HEK293 (cell line): ENCODE measurements around the gene STX18.

Source experiments
- CTCF ChIA-PET: fragments of 350-600 bp; formaldehyde crosslinking; extraction: SDS; loops from one replicate; lab custom pipeline; 2021; ENCODE audit warnings: antibody characterized with exemption; lab: Yijun Ruan, JAX
- POLR2A ChIA-PET: fragments of 300-600 bp; formaldehyde crosslinking; extraction: SDS; loops from one replicate; lab custom pipeline; 2020; ENCODE audit warnings: antibody characterized with exemption, inconsistent platforms; lab: Yijun Ruan, JAX
- H3K27ac ChIP-seq: fragments of 200-500 bp; sonication (Bioruptor generic); 2 replicates; pipeline ENCODE4 v1.5.1; 2014; ENCODE audit warnings: low read depth, low read length, control low read depth, inconsistent platforms; ENCODE audit errors: extremely low read depth
- H3K36me3 ChIP-seq, 2 experiments: fragments of 200-500 bp in 1 of 2; sonication (Bioruptor generic) in 1 of 2; 1 replicate in 1 of 2; 2 replicates in 1 of 2; pipeline ENCODE4 v1.5.1; 2014 to 2017; ENCODE audit warnings: inconsistent platforms in 2 of 2, low read length in 2 of 2; ENCODE audit not compliant: control insufficient read depth in 2 of 2, insufficient read depth in 1 of 2
- H3K4me1 ChIP-seq: fragments of 200-500 bp; sonication (Bioruptor generic); 2 replicates; pipeline ENCODE4 v1.5.1; 2014; ENCODE audit warnings: mild to moderate bottlenecking, low read length, inconsistent platforms; ENCODE audit not compliant: control insufficient read depth, insufficient read depth
- H3K4me3 ChIP-seq: 2 replicates; pipeline ENCODE4 v1.5.1; 2011; ENCODE audit warnings: low read depth, mild to moderate bottlenecking, control low read depth, low read length, moderate library complexity
- H3K9me3 ChIP-seq: fragments of 200-500 bp; sonication (Bioruptor generic); 2 replicates; pipeline ENCODE4 v1.5.1; 2014; ENCODE audit warnings: low read depth, low read length, inconsistent platforms; ENCODE audit not compliant: control insufficient read depth, insufficient read depth
- FEZF1 ChIP-seq: fragments of 450-650 bp; formaldehyde crosslinking; IDR thresholded peaks from 2 replicates; pipeline ENCODE4 v1.5.1; 2016; ENCODE audit warnings: missing biosample characterization, missing genetic modification characterization
- HOXC10 ChIP-seq: sonication (generic); formaldehyde crosslinking; IDR thresholded peaks from 2 replicates; pipeline ENCODE4 v1.8.1; 2023; ENCODE audit warnings: mild to moderate bottlenecking, missing genetic modification reagents
- KLF1 ChIP-seq: fragments of 450-650 bp; formaldehyde crosslinking; IDR thresholded peaks from 2 replicates; pipeline ENCODE4 v1.5.1; 2016; ENCODE audit warnings: missing biosample characterization, missing genetic modification characterization
- MYNN ChIP-seq: fragments of 450-650 bp; formaldehyde crosslinking; IDR thresholded peaks from 2 replicates; pipeline ENCODE4 v1.5.1; 2016; ENCODE audit warnings: missing biosample characterization, missing genetic modification characterization, borderline replicate concordance
- OSR2 ChIP-seq: fragments of 450-650 bp; formaldehyde crosslinking; IDR thresholded peaks from 2 replicates; pipeline ENCODE4 v1.5.1; 2016; ENCODE audit warnings: missing biosample characterization, missing genetic modification characterization
- SCRT2 ChIP-seq: fragments of 450-650 bp; formaldehyde crosslinking; IDR thresholded peaks from 2 replicates; pipeline ENCODE4 v1.5.1; 2016; ENCODE audit warnings: missing biosample characterization, missing genetic modification characterization
- ZNF112 ChIP-seq: fragments of 450-650 bp; formaldehyde crosslinking; IDR thresholded peaks from 2 replicates; pipeline ENCODE4 v1.5.0; 2017; ENCODE audit warnings: missing biosample characterization, missing genetic modification characterization
- ZNF155 ChIP-seq: fragments of 450-650 bp; formaldehyde crosslinking; IDR thresholded peaks from 2 replicates; pipeline ENCODE4 v1.5.1; 2016; ENCODE audit warnings: missing biosample characterization, missing genetic modification characterization
- ZNF169 ChIP-seq: fragments of 450-650 bp; formaldehyde crosslinking; IDR thresholded peaks from 2 replicates; pipeline ENCODE4 v1.5.1; 2016; ENCODE audit warnings: missing biosample characterization, missing genetic modification characterization
- ZNF211 ChIP-seq: fragments of 450-650 bp; formaldehyde crosslinking; IDR thresholded peaks from 2 replicates; pipeline ENCODE4 v1.5.1; 2016; ENCODE audit warnings: low read depth, missing biosample characterization, missing genetic modification characterization
- ZNF280C ChIP-seq: fragments of 450-650 bp; formaldehyde crosslinking; IDR thresholded peaks from 2 replicates; pipeline ENCODE4 v1.5.1; 2016; ENCODE audit warnings: missing biosample characterization, missing genetic modification characterization
- ZNF302 ChIP-seq: fragments of 450-650 bp; formaldehyde crosslinking; IDR thresholded peaks from 2 replicates; pipeline ENCODE4 v1.5.1; 2016; ENCODE audit warnings: missing biosample characterization, missing genetic modification characterization, low read depth
- ZNF423 ChIP-seq: fragments of 450-650 bp; formaldehyde crosslinking; IDR thresholded peaks from 2 replicates; pipeline ENCODE4 v1.5.1; 2016; ENCODE audit warnings: missing biosample characterization, missing genetic modification characterization
- ZNF426 ChIP-seq: fragments of 450-650 bp; formaldehyde crosslinking; IDR thresholded peaks from 2 replicates; pipeline ENCODE4 v1.5.1; 2017; ENCODE audit warnings: missing biosample characterization, missing genetic modification characterization, mild to moderate bottlenecking, inconsistent platforms, moderate library complexity
- ZNF513 ChIP-seq: fragments of 450-650 bp; IDR thresholded peaks from 2 replicates; pipeline ENCODE4 v1.5.1; 2018; ENCODE audit warnings: missing biosample characterization, missing genetic modification characterization
- ZNF548 ChIP-seq: fragments of 450-650 bp; formaldehyde crosslinking; IDR thresholded peaks from 2 replicates; pipeline ENCODE4 v1.5.1; 2016; ENCODE audit warnings: missing biosample characterization, missing genetic modification characterization
- ZNF549 ChIP-seq: fragments of 450-650 bp; IDR thresholded peaks from 2 replicates; pipeline ENCODE4 v1.5.1; 2018; ENCODE audit warnings: missing biosample characterization, missing genetic modification characterization, mild to moderate bottlenecking, inconsistent platforms, moderate library complexity
- ZNF658 ChIP-seq: fragments of 450-650 bp; formaldehyde crosslinking; IDR thresholded peaks from 2 replicates; pipeline ENCODE4; 2016; ENCODE audit warnings: missing biosample characterization, missing genetic modification characterization
- ZNF747 ChIP-seq: fragments of 450-650 bp; formaldehyde crosslinking; IDR thresholded peaks from 2 replicates; pipeline ENCODE4 v1.5.1; 2016; ENCODE audit warnings: missing biosample characterization, missing genetic modification characterization
- ZNF776 ChIP-seq: fragments of 450-650 bp; formaldehyde crosslinking; IDR thresholded peaks from 2 replicates; pipeline ENCODE4 v1.5.0; 2017; ENCODE audit warnings: missing biosample characterization, missing genetic modification characterization, borderline replicate concordance
- ZNF791 ChIP-seq: fragments of 450-650 bp; formaldehyde crosslinking; IDR thresholded peaks from 2 replicates; pipeline ENCODE4 v1.5.1; 2016; ENCODE audit warnings: missing biosample characterization, missing genetic modification characterization
- TF ChIP-seq, protein P1 (sequence below): fragments of 450-650 bp; formaldehyde crosslinking; IDR thresholded peaks from 2 replicates; pipeline ENCODE4 v1.5.1; 2017; ENCODE audit warnings: missing biosample characterization, missing genetic modification characterization
- TF ChIP-seq, protein P2 (sequence below): fragments of 450-650 bp; formaldehyde crosslinking; IDR thresholded peaks from 2 replicates; pipeline ENCODE4 v1.5.1; 2017; ENCODE audit warnings: missing biosample characterization, missing genetic modification characterization

Gene STX18

DNA sequence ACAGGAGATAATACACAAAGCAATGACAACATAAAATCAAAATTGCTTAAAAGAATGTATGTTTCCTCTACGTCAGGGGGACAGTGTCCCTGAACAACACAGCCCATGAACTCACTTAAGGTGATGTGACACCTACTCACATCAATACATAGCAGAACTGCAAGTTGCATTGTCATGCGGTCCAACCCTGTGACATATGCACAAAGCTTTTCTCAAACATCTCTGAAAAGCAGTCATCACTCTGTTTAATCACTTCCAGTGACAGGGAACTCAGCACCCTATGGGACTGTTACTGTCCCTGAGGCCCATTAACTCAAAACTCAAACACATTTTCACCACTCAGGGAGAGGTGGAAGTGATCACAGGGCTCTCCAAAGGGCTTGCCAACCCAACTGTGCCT lies 2.4 kb downstream of the STX18 start:
- CTCF ChIA-PET, result interaction anchor here (1.1 kb wide), 1 partner anchor 19 kb away, joined by 3 read pairs; no protein-coding TSS in a partner anchor
- H3K9me3 ChIP-seq, result no peaks in the 10 kb centered on the region
- TF ChIP-seq ZNF211 (tag by site-specific recombination), result no peak
- TF ChIP-seq MYNN, result no peak
- no peak for TF ChIP-seq ZNF548 (tag by site-specific recombination)
- TF ChIP-seq ZNF549 (tag by site-specific recombination), result no peak
- TF ChIP-seq ZNF426 (tag by site-specific recombination), result no peak
- TF ChIP-seq, protein P1, sequence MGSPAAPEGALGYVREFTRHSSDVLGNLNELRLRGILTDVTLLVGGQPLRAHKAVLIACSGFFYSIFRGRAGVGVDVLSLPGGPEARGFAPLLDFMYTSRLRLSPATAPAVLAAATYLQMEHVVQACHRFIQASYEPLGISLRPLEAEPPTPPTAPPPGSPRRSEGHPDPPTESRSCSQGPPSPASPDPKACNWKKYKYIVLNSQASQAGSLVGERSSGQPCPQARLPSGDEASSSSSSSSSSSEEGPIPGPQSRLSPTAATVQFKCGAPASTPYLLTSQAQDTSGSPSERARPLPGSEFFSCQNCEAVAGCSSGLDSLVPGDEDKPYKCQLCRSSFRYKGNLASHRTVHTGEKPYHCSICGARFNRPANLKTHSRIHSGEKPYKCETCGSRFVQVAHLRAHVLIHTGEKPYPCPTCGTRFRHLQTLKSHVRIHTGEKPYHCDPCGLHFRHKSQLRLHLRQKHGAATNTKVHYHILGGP, result no peak
- no peak for TF ChIP-seq ZNF423 (tag by site-specific recombination)
- TF ChIP-seq ZNF658 (tag by site-specific recombination), result no peak
- no peak for TF ChIP-seq ZNF791 (tag by site-specific recombination)
- TF ChIP-seq ZNF302 (tag by site-specific recombination), result no peak
- TF ChIP-seq ZNF169 (tag by site-specific recombination), result no peak
- TF ChIP-seq ZNF513 (tag by site-specific recombination), result no peak
- TF ChIP-seq FEZF1 (tag by site-specific recombination), result no peak
- no peak for TF ChIP-seq ZNF776 (tag by site-specific recombination)
- no peak for TF ChIP-seq ZNF112 (tag by site-specific recombination)
- TF ChIP-seq ZNF155, result no peak
- no peak for TF ChIP-seq OSR2 (tag by site-specific recombination)
- POLR2A ChIA-PET, result no interaction called here
- 0 out of 2 replicates have a peak, but pooled peaks cover 3% of the 10 kb centered on the region for H3K4me1 ChIP-seq
- H3K36me3 ChIP-seq, result no peaks in the 10 kb centered on the region
- no peak overlapping the region for H3K27ac ChIP-seq
- no peak overlapping the region for H3K4me3 ChIP-seq

DNA sequence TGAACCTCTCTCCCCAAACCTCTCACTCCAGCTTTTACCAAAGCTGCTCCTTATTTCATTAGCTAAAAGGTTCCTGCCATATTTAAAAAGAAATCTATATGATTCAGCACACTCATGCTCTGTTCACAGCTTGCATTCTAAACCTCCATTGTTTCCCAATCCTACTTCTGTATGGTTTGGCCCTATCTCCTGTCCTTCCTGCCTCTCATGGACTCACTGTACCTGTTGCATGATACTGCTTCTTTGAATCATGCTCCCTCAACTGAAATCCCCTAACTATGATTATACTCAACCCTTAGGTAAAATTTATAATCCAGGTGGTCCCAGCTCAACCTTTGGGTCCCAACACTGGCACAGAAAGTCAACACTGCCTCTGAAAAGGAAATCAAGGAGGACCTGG lies 6.3 kb downstream of the STX18 start:
- CTCF ChIA-PET, result interaction anchor here (0.6 kb wide), 1 partner anchor 16 kb away, joined by 3 read pairs; no protein-coding TSS in a partner anchor

More for the DNA sequence above, 6.3 kb downstream of the STX18 start:
- Histone ChIP-seq H3K9me3 (no peaks in the 10 kb centered on the region), H3K4me3 (no peak overlapping the region), H3K4me1 (no peaks in the 10 kb centered on the region), H3K36me3 (no peaks in the 10 kb centered on the region), H3K27ac (no peak overlapping the region)
- POLR2A ChIA-PET, result no interaction called here
- TF ChIP-seq SCRT2, result peak; percentile 74
- TF ChIP-seq ZNF280C, result no peak
- no peak for TF ChIP-seq HOXC10 (CRISPR knock-in tag)
- no peak for TF ChIP-seq KLF1
- TF ChIP-seq ZNF426 (tag by site-specific recombination), result no peak
- TF ChIP-seq ZNF747 (tag by site-specific recombination), result no peak
- TF ChIP-seq, protein P2, sequence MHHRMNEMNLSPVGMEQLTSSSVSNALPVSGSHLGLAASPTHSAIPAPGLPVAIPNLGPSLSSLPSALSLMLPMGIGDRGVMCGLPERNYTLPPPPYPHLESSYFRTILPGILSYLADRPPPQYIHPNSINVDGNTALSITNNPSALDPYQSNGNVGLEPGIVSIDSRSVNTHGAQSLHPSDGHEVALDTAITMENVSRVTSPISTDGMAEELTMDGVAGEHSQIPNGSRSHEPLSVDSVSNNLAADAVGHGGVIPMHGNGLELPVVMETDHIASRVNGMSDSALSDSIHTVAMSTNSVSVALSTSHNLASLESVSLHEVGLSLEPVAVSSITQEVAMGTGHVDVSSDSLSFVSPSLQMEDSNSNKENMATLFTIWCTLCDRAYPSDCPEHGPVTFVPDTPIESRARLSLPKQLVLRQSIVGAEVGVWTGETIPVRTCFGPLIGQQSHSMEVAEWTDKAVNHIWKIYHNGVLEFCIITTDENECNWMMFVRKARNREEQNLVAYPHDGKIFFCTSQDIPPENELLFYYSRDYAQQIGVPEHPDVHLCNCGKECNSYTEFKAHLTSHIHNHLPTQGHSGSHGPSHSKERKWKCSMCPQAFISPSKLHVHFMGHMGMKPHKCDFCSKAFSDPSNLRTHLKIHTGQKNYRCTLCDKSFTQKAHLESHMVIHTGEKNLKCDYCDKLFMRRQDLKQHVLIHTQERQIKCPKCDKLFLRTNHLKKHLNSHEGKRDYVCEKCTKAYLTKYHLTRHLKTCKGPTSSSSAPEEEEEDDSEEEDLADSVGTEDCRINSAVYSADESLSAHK, result no peak
